ENCODE measurements around the gene MND1.

The MND1 gene

GRCh38 chr4:153371701-153372234 lies 27.3 kb downstream of the MND1 start:
- H4K20me1 ChIP-seq (ENCODE audit: insufficient read depth, low read length, poor library complexity, severe bottlenecking), result no peaks in the 10 kb centered on the region
- peaks cover 17% of the 10 kb centered on the region for H3K4me1 ChIP-seq (ENCODE audit: insufficient read depth, low read length, poor library complexity, severe bottlenecking)
- H2AFZ ChIP-seq (ENCODE audit: low read length), result no peak overlapping the region
- H3K4me3 ChIP-seq (ENCODE audit: low read length, poor library complexity, severe bottlenecking), result no peak overlapping the region
- H3K9me2 ChIP-seq (replicated peaks; ENCODE audit: low read depth, low read length), result no peaks in the 10 kb centered on the region
- no peak overlapping the region for H3K9ac ChIP-seq (ENCODE audit: low read depth, low read length, poor library complexity, severe bottlenecking)
- TF ChIP-seq EZH2phosphoT487 (IDR thresholded peaks at IDR 0.05; ENCODE audit: borderline replicate concordance) (no peak), CTCF (conservative IDR thresholded peaks at IDR 0.05; ENCODE audit: low read length) (no peak)
- H3F3A ChIP-seq (ENCODE audit: low read depth), result peaks cover 6% of the 10 kb centered on the region; the same call in 1 of the 2 replicates
- no peak overlapping the region for H3K4me2 ChIP-seq (ENCODE audit: low read depth, low read length, poor library complexity, severe bottlenecking)
- H3K36me3 ChIP-seq (ENCODE audit: insufficient read depth, low read length), result peaks cover 64% of the 10 kb centered on the region
- H3K9me3 ChIP-seq (ENCODE audit: insufficient read depth, low read depth, low read length), result peaks cover 13% of the 10 kb centered on the region
- H3K79me2 ChIP-seq (ENCODE audit: insufficient read depth, low read length), result peaks cover 23% of the 10 kb centered on the region
- no peaks in the 10 kb centered on the region for H3K27me3 ChIP-seq (ENCODE audit: insufficient read depth, low read length, poor library complexity, severe bottlenecking)

- H2AFZ ChIP-seq (ENCODE audit: low read length), result no peak overlapping the region
- H3K36me3 ChIP-seq (ENCODE audit: insufficient read depth, low read length), result peaks cover 56% of the 10 kb centered on the region
- H3K9me3 ChIP-seq (ENCODE audit: insufficient read depth, low read depth, low read length), result peaks cover 13% of the 10 kb centered on the region
- H4K20me1 ChIP-seq (ENCODE audit: insufficient read depth, low read length, poor library complexity, severe bottlenecking), result no peaks in the 10 kb centered on the region
- H3K27me3 ChIP-seq (ENCODE audit: insufficient read depth, low read length, poor library complexity, severe bottlenecking), result no peaks in the 10 kb centered on the region
- no peaks in the 10 kb centered on the region for H3K9me2 ChIP-seq (replicated peaks; ENCODE audit: low read depth, low read length)
- TF ChIP-seq EZH2phosphoT487 (IDR thresholded peaks at IDR 0.05; ENCODE audit: borderline replicate concordance), result no peak
- no peak for TF ChIP-seq CTCF (conservative IDR thresholded peaks at IDR 0.05; ENCODE audit: low read length)
- no peak overlapping the region for H3K4me2 ChIP-seq (ENCODE audit: low read depth, low read length, poor library complexity, severe bottlenecking)
- peaks cover 4% of the 10 kb centered on the region for H3K4me1 ChIP-seq (ENCODE audit: insufficient read depth, low read length, poor library complexity, severe bottlenecking)
- H3K79me2 ChIP-seq (ENCODE audit: insufficient read depth, low read length), result peaks cover 34% of the 10 kb centered on the region
- H3K9ac ChIP-seq (ENCODE audit: low read depth, low read length, poor library complexity, severe bottlenecking), result no peak overlapping the region
- H3F3A ChIP-seq (ENCODE audit: low read depth), result no peaks in the 10 kb centered on the region
- H3K4me3 ChIP-seq (ENCODE audit: low read length, poor library complexity, severe bottlenecking), result no peak overlapping the region
Observed at GRCh38 chr4:153372967-153373562, 28.6 kb downstream of the MND1 start.

GRCh38 chr4:153374442-153374841 lies 30.0 kb downstream of the MND1 start:
- Histone ChIP-seq H2AFZ (ENCODE audit: low read length) (no peak overlapping the region), H3K4me3 (ENCODE audit: low read length, poor library complexity, severe bottlenecking) (no peak overlapping the region), H3K9ac (ENCODE audit: low read depth, low read length, poor library complexity, severe bottlenecking) (no peak overlapping the region), H3K9me3 (ENCODE audit: insufficient read depth, low read depth, low read length) (peaks cover 13% of the 10 kb centered on the region), H4K20me1 (ENCODE audit: insufficient read depth, low read length, poor library complexity, severe bottlenecking) (no peaks in the 10 kb centered on the region), H3K4me2 (ENCODE audit: low read depth, low read length, poor library complexity, severe bottlenecking) (no peak overlapping the region), H3K36me3 (ENCODE audit: insufficient read depth, low read length) (peaks cover 43% of the 10 kb centered on the region), H3K9me2 (replicated peaks; ENCODE audit: low read depth, low read length) (no peaks in the 10 kb centered on the region), H3K79me2 (ENCODE audit: insufficient read depth, low read length) (peaks cover 25% of the 10 kb centered on the region), H3F3A (ENCODE audit: low read depth) (no peaks in the 10 kb centered on the region), H3K4me1 (ENCODE audit: insufficient read depth, low read length, poor library complexity, severe bottlenecking) (no peaks in the 10 kb centered on the region), H3K27me3 (ENCODE audit: insufficient read depth, low read length, poor library complexity, severe bottlenecking) (no peaks in the 10 kb centered on the region)
- TF ChIP-seq EZH2phosphoT487 (IDR thresholded peaks at IDR 0.05; ENCODE audit: borderline replicate concordance) (no peak), CTCF (conservative IDR thresholded peaks at IDR 0.05; ENCODE audit: low read length) (no peak)
